HCT116 (cell line): ENCODE data around the gene DIPK1A.

Source experiments
- CEBPB ChIP-seq: IDR thresholded peaks from 2 replicates; pipeline ENCODE4 v1.6.1; 2012; ENCODE audit warnings: low read depth
- CTCF ChIP-seq, 3 experiments: fragments of 200-600 bp in 1 of 3; sonication (generic) in 1 of 3; IDR thresholded peaks in 2 of 3; conservative IDR thresholded peaks in 1 of 3; 2 replicates each; pipeline ENCODE4 v1.5.1; 2012 to 2017; ENCODE audit warnings: low read depth in 2 of 3, low read length in 2 of 3, antibody characterized with exemption in 1 of 3, borderline replicate concordance in 1 of 3, control low read depth in 1 of 3, mild to moderate bottlenecking in 1 of 3, mixed read lengths in 1 of 3, mixed run types in 1 of 3, moderate library complexity in 1 of 3; ENCODE audit not compliant: insufficient read depth in 1 of 3
- EZH2 ChIP-seq: fragments of 200-600 bp; sonication (generic); IDR thresholded peaks from 2 replicates; pipeline ENCODE4 v1.6.1; 2017; ENCODE audit warnings: antibody characterized with exemption, mixed run types
- EZH2phosphoT487 ChIP-seq: fragments of 200-600 bp; IDR thresholded peaks from 2 replicates; pipeline ENCODE4 v1.6.1; 2018; ENCODE audit warnings: antibody characterized with exemption, borderline replicate concordance
- JUND ChIP-seq: IDR thresholded peaks from 2 replicates; pipeline ENCODE4 v1.6.1; 2012
- POLR2A ChIP-seq: IDR thresholded peaks from 2 replicates; pipeline ENCODE4 v1.7.0; 2011; ENCODE audit warnings: borderline replicate concordance; ENCODE audit not compliant: insufficient read depth, insufficient read length; ENCODE audit errors: extremely low read depth
- YY1 ChIP-seq: IDR thresholded peaks from 2 replicates; pipeline ENCODE4 v1.6.1; 2011; ENCODE audit warnings: low read length, low read depth, moderate library complexity, mild to moderate bottlenecking; ENCODE audit not compliant: insufficient replicate concordance; ENCODE audit errors: extremely low read depth
- ZFX ChIP-seq: fragments of 450-650 bp; IDR thresholded peaks from 2 replicates; pipeline ENCODE4 v1.6.1; 2017

GRCh38 chr1:92820024-92820423 lies 141.2 kb downstream of the DIPK1A start:
- TF ChIP-seq ZFX, result no peak
- TF ChIP-seq POLR2A, result no peak
- no peak for TF ChIP-seq EZH2
- TF ChIP-seq EZH2phosphoT487, result no peak
- no peak for TF ChIP-seq JUND
- no peak for TF ChIP-seq CTCF (IDR thresholded peaks at IDR 0.05 in 2 of 3, conservative IDR thresholded peaks at IDR 0.05 in 1 of 3; ENCODE audit: borderline replicate concordance in 1 of 3, insufficient read depth in 1 of 3, low read depth in 2 of 3, low read length in 2 of 3)
- no peak for TF ChIP-seq YY1
- TF ChIP-seq CEBPB, result no peak
